ENCODE measurements around the gene TDG. TPM values are rescaled to one million over a fixed set of nuclear protein-coding genes. Genes with fewer than 3 reads are reported as not detected.

Gene TDG
- total and polyA plus RNA-seq, 10 of the 15 experiments (the other 5 are each of a cell fraction or from before 2014, with no cell fraction given), result 29.7 to 68.8 (median 51.2) TPM

GRCh38 chr12:104010121-104010520 lies 44.4 kb downstream of the TDG start:
- DNase-seq (ENCODE audit: low read depth, low spot score) (no peak), ATAC-seq (no peak), FAIRE-seq (no peak)
- no peaks in the 10 kb centered on the region for H3K4me1 ChIP-seq (ENCODE audit: control insufficient read depth, insufficient read depth, low read length)
- intact Hi-C loops (cut with micrococcal nuclease; ENCODE audit: unreplicated experiment), result no loop called here
- H3K4me2 ChIP-seq (ENCODE audit: control insufficient read depth, insufficient read depth), result no peak overlapping the region
- H3K27ac ChIP-seq (ENCODE audit: control insufficient read depth, insufficient read depth), result no peak overlapping the region
- RAD21 ChIA-PET (ENCODE audit: unreplicated experiment), result no interaction called here
- POLR2A ChIA-PET, result no interaction called here
- H2AFZ ChIP-seq (ENCODE audit: control insufficient read depth, low read depth, low read length), result no peak overlapping the region
- SMC1A ChIA-PET (ENCODE audit: uncharacterized antibody, unreplicated experiment), result no interaction called here
- H3K27me3 ChIP-seq (replicated peaks in 1 of 2; ENCODE audit: control insufficient read depth in 2 of 2, insufficient read depth in 2 of 2, low read length in 1 of 2), result no peaks in the 10 kb centered on the region
- H3K4me3 ChIP-seq, result no peak overlapping the region
- no peak for TF ChIP-seq RUNX3 (IDR thresholded peaks at IDR 0.05; ENCODE audit: low read length)
- no peak for TF ChIP-seq NFYA (IDR thresholded peaks at IDR 0.05; ENCODE audit: borderline replicate concordance, low read depth, low read length)
- TF ChIP-seq ZNF207 (IDR thresholded peaks at IDR 0.05; ENCODE audit: borderline replicate concordance), result no peak
- no peak for TF ChIP-seq ATF3 (IDR thresholded peaks at IDR 0.05; ENCODE audit: borderline replicate concordance, extremely low read depth, low read depth, low read length)
- TF ChIP-seq TCF7 (IDR thresholded peaks at IDR 0.05; ENCODE audit: borderline replicate concordance), result no peak
- no peak for TF ChIP-seq SIX5 (IDR thresholded peaks at IDR 0.05; ENCODE audit: low read depth, low read length, severe bottlenecking)
- no peak for TF ChIP-seq POU2F2 (IDR thresholded peaks at IDR 0.05; ENCODE audit: borderline replicate concordance, low read depth, low read length)
- no peak for TF ChIP-seq ATF2 (IDR thresholded peaks at IDR 0.05; ENCODE audit: low read length)
- TF ChIP-seq MTA2 (IDR thresholded peaks at IDR 0.05; ENCODE audit: low read depth), result no peak
- TF ChIP-seq SMAD1 (IDR thresholded peaks at IDR 0.05; ENCODE audit: low read depth, partially characterized antibody), result no peak
- no peak for TF ChIP-seq E2F8 (IDR thresholded peaks at IDR 0.05; ENCODE audit: low read depth, partially characterized antibody)
- no peaks in the 10 kb centered on the region for H3K79me2 ChIP-seq (ENCODE audit: control insufficient read depth, insufficient read depth, low read length)
- BruUV-seq (replicated peaks), result no TSS peak
- WGBS (ENCODE audit: insufficient coverage, insufficient replicate concordance, low lambda C conversion rate, missing lambda C conversion rate), result 30% methylated on average over 4 of the region's 4 CpGs
- in situ Hi-C loops (cut with MboI), result no loop called here
- H4K20me1 ChIP-seq (ENCODE audit: control insufficient read depth, insufficient read depth), result no peaks in the 10 kb centered on the region
- no peak overlapping the region for H3K9ac ChIP-seq (ENCODE audit: control insufficient read depth, insufficient read depth, low read length)
- CTCF ChIA-PET, result interaction anchor here (1.2 kb wide), 1 partner anchor 99 kb away, joined by 3 read pairs; no protein-coding TSS in a partner anchor
- H3K9me3 ChIP-seq (replicated peaks; ENCODE audit: control insufficient read depth, insufficient read depth, low read length), result no peaks in the 10 kb centered on the region; the same call in 1 of the 3 replicates
- no peaks in the 10 kb centered on the region for H3K36me3 ChIP-seq (ENCODE audit: control insufficient read depth in 2 of 2, insufficient read depth in 2 of 2, low read length in 1 of 2)

Data from GM12878 (cell line).